Mammary epithelial cell (primary cell): Measurements from ENCODE around the gene SMIM32.

Experiments used
- EZH2 ChIP-seq: IDR thresholded peaks from 2 replicates; pipeline ENCODE4 v1.6.1; 2012; ENCODE audit warnings: low read length, inconsistent platforms, borderline replicate concordance
- TF ChIP-seq, protein P1 (sequence below), 2 donors: IDR thresholded peaks in 1 of 2; conservative IDR thresholded peaks in 1 of 2; 2 replicates each; pipeline ENCODE4 v1.5.1; 2011 to 2012; ENCODE audit warnings: inconsistent platforms in 2 of 2, low read length in 2 of 2, mild to moderate bottlenecking in 2 of 2, control low read depth in 1 of 2, low read depth in 1 of 2; ENCODE audit not compliant: insufficient read depth in 1 of 2; ENCODE audit errors: extremely low read depth in 1 of 2

DNA sequence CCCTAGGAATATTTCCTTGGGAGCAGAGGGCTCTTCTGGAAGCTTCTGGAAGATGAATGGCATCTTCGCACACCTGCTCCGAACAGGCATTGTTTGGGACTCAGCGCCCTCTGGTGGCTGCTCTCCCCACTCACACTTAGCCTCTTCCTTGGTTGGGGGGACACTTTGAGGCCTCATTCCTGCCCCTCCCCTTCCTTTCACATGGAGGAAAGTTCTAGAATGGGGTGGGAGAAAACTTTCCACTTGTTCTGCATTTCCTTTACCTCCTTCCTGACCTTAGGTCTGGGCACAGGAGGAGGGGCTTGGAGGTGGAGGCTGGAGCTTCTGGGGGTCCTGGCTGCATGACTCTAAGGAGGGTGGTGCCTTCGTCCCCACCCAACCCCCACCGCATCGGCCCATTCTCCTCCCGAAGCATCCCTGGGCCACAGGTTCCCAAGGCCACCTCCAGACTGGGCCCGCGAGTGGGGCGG, 19.3 kb upstream of the SMIM32 start:
- TF ChIP-seq, protein P1, sequence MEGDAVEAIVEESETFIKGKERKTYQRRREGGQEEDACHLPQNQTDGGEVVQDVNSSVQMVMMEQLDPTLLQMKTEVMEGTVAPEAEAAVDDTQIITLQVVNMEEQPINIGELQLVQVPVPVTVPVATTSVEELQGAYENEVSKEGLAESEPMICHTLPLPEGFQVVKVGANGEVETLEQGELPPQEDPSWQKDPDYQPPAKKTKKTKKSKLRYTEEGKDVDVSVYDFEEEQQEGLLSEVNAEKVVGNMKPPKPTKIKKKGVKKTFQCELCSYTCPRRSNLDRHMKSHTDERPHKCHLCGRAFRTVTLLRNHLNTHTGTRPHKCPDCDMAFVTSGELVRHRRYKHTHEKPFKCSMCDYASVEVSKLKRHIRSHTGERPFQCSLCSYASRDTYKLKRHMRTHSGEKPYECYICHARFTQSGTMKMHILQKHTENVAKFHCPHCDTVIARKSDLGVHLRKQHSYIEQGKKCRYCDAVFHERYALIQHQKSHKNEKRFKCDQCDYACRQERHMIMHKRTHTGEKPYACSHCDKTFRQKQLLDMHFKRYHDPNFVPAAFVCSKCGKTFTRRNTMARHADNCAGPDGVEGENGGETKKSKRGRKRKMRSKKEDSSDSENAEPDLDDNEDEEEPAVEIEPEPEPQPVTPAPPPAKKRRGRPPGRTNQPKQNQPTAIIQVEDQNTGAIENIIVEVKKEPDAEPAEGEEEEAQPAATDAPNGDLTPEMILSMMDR (conservative IDR thresholded peaks at IDR 0.05 in 1 of 2, IDR thresholded peaks at IDR 0.05 in 1 of 2; ENCODE audit: extremely low read depth in 1 of 2, insufficient read depth in 1 of 2, low read depth in 1 of 2, low read length in 2 of 2), result peak; percentile 79 to 90
- no peak for TF ChIP-seq EZH2
